AG10803 (cell line): ENCODE data around the gene MAST2.
A peak's percentile ranks its signal among the peaks of the same experiment; 100 is the strongest.
"Not testable (repeated sequence)": the region's sequence is repeated elsewhere in the genome, so short reads cannot be mapped to it uniquely, and the experiment has no call there.

ENCODE experiments used
- DNase-seq: peaks from one replicate; pipeline ENCODE4 v3.0.0; 2010; ENCODE audit warnings: low read depth
- H3K4me3 ChIP-seq: 2 replicates; pipeline ENCODE4 v1.5.1; 2011; ENCODE audit warnings: mild to moderate bottlenecking, low read length, control low read depth
- TF ChIP-seq, protein P1 (sequence below): conservative IDR thresholded peaks from 2 replicates; pipeline ENCODE4 v1.5.1; 2011; ENCODE audit warnings: mild to moderate bottlenecking, low read length, control low read depth, inconsistent platforms

The MAST2 gene

DNA sequence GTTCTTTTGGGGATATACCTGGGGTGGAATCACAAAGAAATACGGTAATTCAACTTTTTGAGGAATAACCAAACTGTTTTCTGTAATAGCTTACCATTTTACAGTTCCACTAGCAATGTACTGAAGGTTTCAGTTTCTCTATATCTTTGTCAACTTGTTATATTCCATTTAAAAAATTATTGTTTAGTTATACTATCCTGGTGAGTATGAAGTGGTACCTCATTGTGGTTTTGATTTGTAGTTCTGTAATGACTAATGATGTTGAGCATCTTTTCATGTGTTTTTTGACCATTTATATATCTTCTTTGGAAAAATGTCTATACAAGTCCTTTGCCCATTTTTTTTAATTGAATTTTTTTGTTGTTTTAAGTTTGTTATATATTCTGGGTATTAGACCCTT is 39.4 kb downstream of the MAST2 start:
- H3K4me3 ChIP-seq: no peak overlapping the region
- no peak for DNase-seq
- TF ChIP-seq, protein P1, sequence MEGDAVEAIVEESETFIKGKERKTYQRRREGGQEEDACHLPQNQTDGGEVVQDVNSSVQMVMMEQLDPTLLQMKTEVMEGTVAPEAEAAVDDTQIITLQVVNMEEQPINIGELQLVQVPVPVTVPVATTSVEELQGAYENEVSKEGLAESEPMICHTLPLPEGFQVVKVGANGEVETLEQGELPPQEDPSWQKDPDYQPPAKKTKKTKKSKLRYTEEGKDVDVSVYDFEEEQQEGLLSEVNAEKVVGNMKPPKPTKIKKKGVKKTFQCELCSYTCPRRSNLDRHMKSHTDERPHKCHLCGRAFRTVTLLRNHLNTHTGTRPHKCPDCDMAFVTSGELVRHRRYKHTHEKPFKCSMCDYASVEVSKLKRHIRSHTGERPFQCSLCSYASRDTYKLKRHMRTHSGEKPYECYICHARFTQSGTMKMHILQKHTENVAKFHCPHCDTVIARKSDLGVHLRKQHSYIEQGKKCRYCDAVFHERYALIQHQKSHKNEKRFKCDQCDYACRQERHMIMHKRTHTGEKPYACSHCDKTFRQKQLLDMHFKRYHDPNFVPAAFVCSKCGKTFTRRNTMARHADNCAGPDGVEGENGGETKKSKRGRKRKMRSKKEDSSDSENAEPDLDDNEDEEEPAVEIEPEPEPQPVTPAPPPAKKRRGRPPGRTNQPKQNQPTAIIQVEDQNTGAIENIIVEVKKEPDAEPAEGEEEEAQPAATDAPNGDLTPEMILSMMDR: no peak

DNA sequence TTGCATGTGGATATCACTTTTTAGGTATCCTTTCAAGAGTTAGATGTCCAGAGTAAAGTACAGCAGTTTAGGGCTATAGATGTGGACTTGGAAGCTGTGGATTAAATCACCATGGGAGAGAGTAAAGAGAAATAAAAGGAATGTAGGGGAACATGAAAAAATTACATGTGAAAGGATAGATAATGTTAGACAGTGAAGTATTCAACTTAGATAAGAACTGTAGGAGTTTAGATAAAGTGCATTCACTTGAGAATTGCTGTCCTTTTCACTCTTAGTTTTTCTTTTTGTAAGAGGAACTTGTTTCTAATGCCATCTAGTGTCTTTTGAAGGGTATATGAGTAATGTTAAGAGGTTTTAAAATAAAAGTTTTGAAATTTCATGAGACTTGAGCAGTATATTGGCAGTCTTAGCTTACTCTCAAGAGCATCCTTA is 40.1 kb downstream of the MAST2 start:
- peak; percentile 52 for DNase-seq

DNA sequence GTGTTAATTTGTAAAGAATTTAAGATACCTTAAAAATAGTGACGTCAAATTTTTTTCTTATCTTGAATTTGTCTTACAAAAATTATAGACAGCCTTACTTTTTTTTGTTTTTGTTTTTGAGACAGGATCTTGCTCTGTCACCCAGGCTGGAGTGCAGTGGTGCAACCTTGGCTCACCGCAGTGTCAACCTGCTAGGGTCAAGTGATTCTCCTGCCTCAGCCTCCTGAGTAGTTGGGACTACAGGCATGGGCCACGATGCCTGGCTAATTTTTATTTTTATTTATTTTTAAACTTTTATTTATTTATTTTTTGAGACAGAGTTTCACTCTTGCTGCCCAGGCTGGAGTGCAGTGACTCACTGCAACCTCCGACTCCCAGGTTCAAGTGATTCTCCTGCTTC is 40.6 kb downstream of the MAST2 start:
- DNase-seq, H3K4me3 ChIP-seq: not testable (repeated sequence)

More for the DNA sequence above, 40.1 kb downstream of the MAST2 start:
- no peak overlapping the region for H3K4me3 ChIP-seq
- TF ChIP-seq, protein P1: peak; percentile 54

- DNase-seq: peak; percentile 96
- TF ChIP-seq, protein P1: no peak
Observed at GRCh38 chr1:45846931-45847330, 43.5 kb downstream of the MAST2 start.

DNA sequence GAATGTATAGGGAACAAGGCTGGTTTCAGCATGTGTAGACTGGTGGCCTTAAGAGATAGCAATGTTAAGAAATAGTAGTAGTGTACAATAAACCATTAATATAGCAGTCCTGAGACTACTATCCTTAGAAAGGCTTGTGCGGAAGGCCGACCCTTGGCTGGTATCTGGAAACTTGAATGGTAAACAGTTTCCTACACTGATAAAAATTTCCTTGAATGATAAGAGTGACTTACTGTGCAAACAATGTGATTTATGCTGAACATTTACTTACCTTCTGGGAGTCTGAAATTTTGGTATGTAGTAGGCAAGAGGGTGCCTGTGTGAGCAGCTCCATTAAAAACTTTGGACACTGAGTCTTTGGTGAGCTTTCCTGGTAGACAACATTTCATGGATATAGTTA is 44.7 kb downstream of the MAST2 start:
- no peak for DNase-seq
- TF ChIP-seq, protein P1: no peak
- no peak overlapping the region for H3K4me3 ChIP-seq

More at GRCh38 chr1:45846931-45847330, 43.5 kb downstream of the MAST2 start:
- H3K4me3 ChIP-seq: no peak overlapping the region

- peak; percentile 43 for DNase-seq
- H3K4me3 ChIP-seq: no peak overlapping the region
- TF ChIP-seq, protein P1: no peak
Observed at GRCh38 chr1:45848714-45849113, 45.3 kb downstream of the MAST2 start.

- DNase-seq: no peak
- H3K4me3 ChIP-seq: no peak overlapping the region
- TF ChIP-seq, protein P1: no peak
Observed at GRCh38 chr1:45850017-45850416, 46.6 kb downstream of the MAST2 start.

GRCh38 chr1:45854724-45855123 is 51.3 kb downstream of the MAST2 start:
- DNase-seq: no peak
- H3K4me3 ChIP-seq: no peak overlapping the region
- TF ChIP-seq, protein P1: no peak
